Stimulated activated CD4-positive, alpha-beta T cell treated with anti-CD3 and anti-CD28 coated beads, Interleukin-15, amount 100 ng/mL, for 48 hours (primary cell): ENCODE data around the gene TAS2R43.
"Not testable (repeated sequence)": the region's sequence is repeated elsewhere in the genome, so short reads cannot be mapped to it uniquely, and the experiment has no call there.

ENCODE experiments used
- DNase-seq, 2 donors: peaks; one replicate each; pipeline ENCODE4 v3.0.0-alpha.2; 2020; ENCODE audit warnings: low read depth in 2 of 2

Gene TAS2R43

DNA sequence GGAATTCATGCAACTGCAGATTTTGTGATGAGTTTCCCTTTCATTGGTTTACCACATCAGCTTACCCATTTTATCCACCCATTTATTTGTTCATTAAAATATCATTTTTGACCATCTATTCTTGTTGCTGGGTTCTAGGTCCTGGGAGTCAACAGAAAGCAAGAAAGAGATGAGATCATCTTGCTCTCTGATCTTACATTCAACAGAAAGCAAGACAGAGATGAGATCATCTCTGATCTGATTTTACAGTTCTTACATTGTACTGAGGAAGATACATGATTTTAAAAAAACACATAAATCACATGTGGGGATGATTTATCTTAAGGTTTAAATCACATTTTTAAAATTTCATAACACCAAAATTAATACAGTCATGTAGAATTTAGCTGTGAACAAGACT lies 32.3 kb downstream of the TAS2R43 start:
- no peak for DNase-seq

DNA sequence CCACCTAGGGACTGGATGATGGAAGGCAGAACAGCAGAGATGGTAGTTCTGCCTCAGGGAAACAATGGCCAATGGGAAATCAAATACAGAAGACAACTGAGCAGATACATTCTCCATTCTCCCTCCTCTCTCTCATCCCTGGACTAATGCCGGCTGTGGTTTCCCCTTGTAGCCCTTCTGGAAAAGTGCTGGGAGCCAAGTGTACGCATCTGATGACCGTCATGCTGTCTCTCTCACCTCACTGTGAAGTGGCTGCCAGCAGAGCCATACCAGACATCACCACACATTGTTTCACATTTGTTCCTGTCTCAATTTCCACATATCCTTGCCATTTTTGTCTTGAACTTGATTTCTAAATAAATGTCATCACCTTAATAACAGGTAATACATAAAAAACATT lies 33.1 kb downstream of the TAS2R43 start:
- no peak for DNase-seq

GRCh38 chr12:11055306-11055705 lies 36.8 kb downstream of the TAS2R43 start:
- DNase-seq: no peak

- DNase-seq: not testable (repeated sequence)
Measured at GRCh38 chr12:11049806-11050531, 42.1 kb downstream of the TAS2R43 start.

- DNase-seq: not testable (repeated sequence)
Measured at GRCh38 chr12:11041366-11041765, 50.7 kb downstream of the TAS2R43 start.
